CD4-positive, alpha-beta T cell treated with Interleukin-21 for 1 hour (primary cell): ENCODE measurements around the gene SRRM3.
A peak's percentile ranks its signal among the peaks of the same experiment; 100 is the strongest.
"Not testable (repeated sequence)": the region's sequence is repeated elsewhere in the genome, so short reads cannot be mapped to it uniquely, and the experiment has no call there.

Experiments
- DNase-seq: peaks from one replicate; pipeline ENCODE4 v3.0.0-alpha.2; 2020

Gene SRRM3, protein sequence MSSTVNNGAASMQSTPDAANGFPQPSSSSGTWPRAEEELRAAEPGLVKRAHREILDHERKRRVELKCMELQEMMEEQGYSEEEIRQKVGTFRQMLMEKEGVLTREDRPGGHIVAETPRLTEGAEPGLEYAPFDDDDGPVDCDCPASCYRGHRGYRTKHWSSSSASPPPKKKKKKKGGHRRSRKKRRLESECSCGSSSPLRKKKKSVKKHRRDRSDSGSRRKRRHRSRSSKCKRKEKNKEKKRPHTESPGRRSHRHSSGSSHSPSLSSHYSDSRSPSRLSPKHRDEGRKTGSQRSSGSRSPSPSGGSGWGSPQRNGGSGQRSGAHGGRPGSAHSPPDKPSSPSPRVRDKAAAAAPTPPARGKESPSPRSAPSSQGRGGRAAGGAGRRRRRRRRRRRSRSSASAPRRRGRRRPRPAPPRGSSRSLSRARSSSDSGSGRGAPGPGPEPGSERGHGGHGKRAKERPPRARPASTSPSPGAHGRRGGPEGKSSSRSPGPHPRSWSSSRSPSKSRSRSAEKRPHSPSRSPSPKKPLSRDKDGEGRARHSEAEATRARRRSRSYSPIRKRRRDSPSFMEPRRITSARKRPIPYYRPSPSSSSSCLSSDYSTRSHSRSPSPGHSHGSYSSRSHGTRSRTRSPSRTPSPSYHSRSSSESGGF

GRCh38 chr7:76201732-76202665, at the start of gene SRRM3:
TSS of gene SRRM3 (plus strand) at chr7:76201896. CDS start at chr7:76235067, 33,171 bp downstream.
- peak; percentile 83 for DNase-seq

DNA sequence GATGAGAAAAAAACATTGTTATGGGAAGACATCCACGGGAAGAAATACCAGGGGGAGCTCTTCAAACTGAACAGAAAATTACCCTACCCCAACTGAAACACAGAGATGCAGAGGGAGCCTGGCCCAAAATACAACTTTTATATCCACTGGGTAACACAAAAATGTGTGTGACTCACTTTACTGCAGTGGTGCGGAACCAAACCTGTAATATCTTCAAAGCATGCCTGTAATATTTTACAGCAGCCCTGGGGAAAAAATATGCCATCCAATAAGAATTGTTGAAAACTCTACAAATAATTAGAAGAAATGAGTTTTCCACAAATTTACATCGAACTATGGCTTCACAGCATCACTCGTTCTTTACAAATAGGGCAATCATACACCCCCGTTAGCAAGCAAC, 49.8 kb upstream of the SRRM3 start:
- DNase-seq, result no peak

- peak; percentile 53 for DNase-seq
Measured at GRCh38 chr7:76153571-76154230, 48.0 kb upstream of the SRRM3 start.

GRCh38 chr7:76155938-76156337, 45.8 kb upstream of the SRRM3 start:
- no peak for DNase-seq

GRCh38 chr7:76156992-76157685, 44.6 kb upstream of the SRRM3 start:
- DNase-seq, result not testable (repeated sequence)

DNA sequence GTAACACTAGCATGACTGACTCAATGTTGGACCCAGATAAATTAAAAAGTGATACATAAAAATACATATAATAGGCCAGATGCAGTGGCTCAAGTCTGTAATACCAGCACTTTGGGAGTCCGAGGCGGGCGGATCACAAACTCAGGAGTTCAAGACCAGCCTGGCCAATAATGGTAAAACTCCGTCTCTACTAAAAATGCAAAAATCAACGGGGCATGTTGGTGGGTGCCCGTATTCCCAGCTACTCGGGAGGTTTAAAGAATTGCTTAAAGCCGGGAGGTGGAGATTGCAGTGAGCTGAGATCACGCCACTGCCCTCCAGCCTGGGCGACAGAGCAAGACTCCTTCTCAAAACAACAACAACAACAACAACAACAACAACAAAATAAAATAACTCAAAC, 43.3 kb upstream of the SRRM3 start:
- DNase-seq, result not testable (repeated sequence)

DNA sequence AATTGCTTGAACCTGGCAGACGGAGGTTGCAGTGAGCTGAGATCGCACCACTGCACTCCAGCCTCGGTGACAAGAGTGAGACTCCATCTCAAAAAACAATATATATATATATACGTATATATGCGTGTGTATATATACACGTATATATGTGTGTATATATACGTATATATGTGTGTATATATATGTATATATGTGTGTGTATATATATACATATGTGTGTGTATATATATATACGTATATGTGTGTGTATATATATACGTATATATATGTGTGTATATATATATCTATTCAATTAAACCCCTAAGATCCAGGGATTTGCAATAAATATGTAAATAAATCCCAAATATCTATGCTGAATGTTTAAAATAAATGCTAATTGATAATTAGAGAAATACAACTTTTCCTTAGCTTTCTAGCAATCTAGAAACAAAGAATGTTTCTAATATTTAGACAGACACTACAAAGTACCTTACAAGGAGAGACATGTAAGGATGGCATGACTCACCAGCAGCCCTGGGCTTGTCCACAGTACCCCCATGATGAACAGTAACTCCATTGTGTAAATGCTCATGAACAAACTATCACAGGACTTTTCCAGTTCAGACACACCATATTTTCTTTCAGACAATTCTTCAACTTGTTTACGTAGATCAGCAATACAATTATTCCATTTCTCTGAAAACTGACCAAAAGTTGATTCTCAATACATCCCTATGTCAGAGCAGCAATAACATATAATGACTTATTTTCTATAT, 39.1 kb upstream of the SRRM3 start:
- not testable (repeated sequence) for DNase-seq

GRCh38 chr7:76163812-76164211, 37.9 kb upstream of the SRRM3 start:
- DNase-seq, result not testable (repeated sequence)

DNA sequence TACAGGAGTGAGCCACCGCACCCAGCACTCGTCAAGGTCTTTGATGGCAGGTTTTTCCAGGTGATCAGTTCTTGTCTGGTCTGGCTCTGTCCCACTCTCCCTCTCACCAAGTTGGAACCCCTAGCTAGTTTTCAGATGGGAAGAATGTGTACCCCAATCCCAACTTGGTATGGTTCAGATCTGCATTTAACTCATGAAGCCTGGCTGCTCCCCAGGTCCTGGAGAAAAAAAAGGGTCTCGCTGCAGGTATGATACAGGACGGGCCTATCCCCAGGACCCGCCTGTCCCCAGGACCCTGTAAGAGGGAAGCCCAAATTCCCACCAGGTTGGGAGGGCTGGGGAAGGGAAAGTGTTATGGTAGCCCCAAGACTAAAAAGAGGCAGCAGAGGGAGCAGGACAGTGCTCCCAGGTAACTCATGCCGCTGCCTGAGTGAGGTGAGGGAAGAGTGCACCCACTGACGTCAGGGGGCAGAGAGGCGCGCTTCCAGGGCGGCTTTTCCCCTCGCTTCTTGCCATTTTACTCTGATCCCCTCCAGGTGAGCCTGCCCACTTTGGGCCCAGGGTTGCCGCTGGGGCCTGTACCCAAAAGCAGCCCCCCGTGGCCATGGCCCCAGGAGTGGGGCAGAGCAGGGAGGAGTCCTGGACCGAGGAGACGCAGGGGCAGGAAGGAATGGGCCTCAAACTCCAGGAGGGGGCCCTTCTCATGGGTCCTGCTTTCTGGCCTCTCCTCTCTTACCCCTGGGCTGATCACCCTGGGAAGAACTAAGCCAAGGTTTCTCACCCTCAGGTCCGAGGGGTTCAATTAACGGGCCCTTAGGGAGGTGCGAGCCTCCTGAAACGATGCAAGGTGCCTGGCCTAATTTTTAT, 36.4 kb upstream of the SRRM3 start:
- no peak for DNase-seq

GRCh38 chr7:76165973-76166403, 35.7 kb upstream of the SRRM3 start:
- DNase-seq, result no peak

GRCh38 chr7:76166404-76167255, 35.1 kb upstream of the SRRM3 start:
- DNase-seq, result peak; percentile 94

DNA sequence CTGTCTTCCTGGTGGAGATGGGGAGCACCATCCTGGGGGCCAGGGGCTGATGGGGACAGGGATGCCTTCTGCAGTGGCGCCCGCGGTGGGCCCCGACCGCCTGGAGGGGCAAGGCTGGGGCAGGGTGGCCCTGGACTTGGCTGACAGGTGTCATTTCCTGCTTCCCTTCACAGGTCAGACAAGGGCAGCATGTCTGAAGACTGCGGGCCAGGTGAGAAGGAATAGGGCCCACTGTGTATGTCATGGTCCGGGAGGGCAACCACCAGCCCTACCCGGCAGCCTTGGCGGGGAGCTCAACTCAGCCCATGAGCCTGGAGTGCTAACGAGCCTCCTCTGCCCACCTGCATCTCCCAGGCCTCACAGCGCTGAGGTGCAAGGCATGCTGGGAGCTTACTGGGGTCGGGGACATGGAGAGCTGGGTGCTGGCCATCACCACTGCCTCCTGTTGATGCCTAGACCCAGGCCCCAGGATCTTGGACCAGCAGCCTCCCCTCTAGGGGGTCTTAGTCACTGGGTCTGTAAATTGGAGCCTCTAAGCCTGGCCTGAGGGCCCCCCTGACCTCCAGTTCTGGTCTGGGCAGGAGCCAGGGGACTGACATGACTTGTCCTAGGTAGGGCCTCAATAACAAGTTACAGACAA, 28.0 kb upstream of the SRRM3 start:
- no peak for DNase-seq

- DNase-seq, result not testable (repeated sequence)
Measured at GRCh38 chr7:76176951-76177350, 24.7 kb upstream of the SRRM3 start.

- no peak for DNase-seq
Measured at GRCh38 chr7:76179686-76180085, 22.0 kb upstream of the SRRM3 start.

- no peak for DNase-seq
Measured at GRCh38 chr7:76182225-76182960, 19.3 kb upstream of the SRRM3 start.

GRCh38 chr7:76185187-76185896, 16.4 kb upstream of the SRRM3 start:
- DNase-seq, result no peak

DNA sequence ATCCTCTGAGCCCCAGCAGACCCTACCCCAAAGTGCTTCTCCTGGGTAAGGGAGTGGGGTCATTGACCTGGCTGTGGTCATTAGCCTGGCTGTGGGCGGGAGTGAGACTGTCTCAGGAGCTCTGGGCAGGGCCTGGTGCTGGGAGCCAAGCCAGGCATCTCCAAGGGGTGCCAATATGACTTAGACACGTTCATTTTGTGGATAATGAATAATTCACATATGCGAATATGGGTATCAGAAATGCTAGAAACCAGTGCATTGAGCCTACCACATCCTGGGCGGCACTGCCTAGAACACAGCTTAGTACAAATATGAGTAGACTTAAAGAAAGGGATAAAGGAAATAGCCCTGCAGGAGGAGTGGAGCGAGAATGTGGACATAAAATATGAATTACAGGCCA, 14.4 kb upstream of the SRRM3 start:
- no peak for DNase-seq
